ENCODE results near the gene TCAF1.

The TCAF1 gene

GRCh38 chr7:143910473-143911248 is 8.7 kb upstream of the TCAF1 start:
- Histone ChIP-seq H3K27me3 (ENCODE audit: insufficient read depth, low read length, poor library complexity) (peaks cover 17% of the 10 kb centered on the region), H2AFZ (ENCODE audit: low read depth, low read length) (no peak overlapping the region), H3K36me3 (ENCODE audit: insufficient read depth, low read length) (no peaks in the 10 kb centered on the region), H3K4me2 (ENCODE audit: insufficient read depth, low read length) (no peak overlapping the region), H3K27ac (ENCODE audit: low read length) (no peak overlapping the region), H4K20me1 (ENCODE audit: insufficient read depth, low read length) (no peaks in the 10 kb centered on the region), H3K79me2 (ENCODE audit: insufficient read depth, low read length) (no peaks in the 10 kb centered on the region), H3K9ac (ENCODE audit: low read depth, low read length) (no peak overlapping the region), H3K4me1 (ENCODE audit: insufficient read depth, low read length) (no peaks in the 10 kb centered on the region), H3K4me3 (ENCODE audit: low read depth in 1 of 2, low read length in 2 of 2) (no peak overlapping the region), H3K9me3 (ENCODE audit: insufficient read depth, low read length, severe bottlenecking) (no peaks in the 10 kb centered on the region)
- DNase-seq (no peak), ATAC-seq (ENCODE audit: insufficient read depth, low read depth) (no peak)
- TF ChIP-seq EZH2 (IDR thresholded peaks at IDR 0.05; ENCODE audit: borderline replicate concordance, low read depth, low read length, severe bottlenecking) (no peak), CTCF (IDR thresholded peaks at IDR 0.05; ENCODE audit: borderline replicate concordance, extremely low read depth, low read length, poor library complexity, severe bottlenecking) (no peak)

- Histone ChIP-seq H3K4me1 (ENCODE audit: insufficient read depth, low read length) (no peaks in the 10 kb centered on the region), H3K4me2 (ENCODE audit: insufficient read depth, low read length) (no peak overlapping the region), H3K9ac (ENCODE audit: low read depth, low read length) (no peak overlapping the region), H3K36me3 (ENCODE audit: insufficient read depth, low read length) (no peaks in the 10 kb centered on the region), H3K27me3 (ENCODE audit: insufficient read depth, low read length, poor library complexity) (peaks cover 17% of the 10 kb centered on the region), H4K20me1 (ENCODE audit: insufficient read depth, low read length) (no peaks in the 10 kb centered on the region), H3K27ac (ENCODE audit: low read length) (no peak overlapping the region), H3K9me3 (ENCODE audit: insufficient read depth, low read length, severe bottlenecking) (no peaks in the 10 kb centered on the region), H2AFZ (ENCODE audit: low read depth, low read length) (no peak overlapping the region), H3K79me2 (ENCODE audit: insufficient read depth, low read length) (no peaks in the 10 kb centered on the region), H3K4me3 (ENCODE audit: low read depth in 1 of 2, low read length in 2 of 2) (no peak overlapping the region)
- no peak for ATAC-seq (ENCODE audit: insufficient read depth, low read depth)
- no peak for TF ChIP-seq EZH2 (IDR thresholded peaks at IDR 0.05; ENCODE audit: borderline replicate concordance, low read depth, low read length, severe bottlenecking)
- no peak for TF ChIP-seq CTCF (IDR thresholded peaks at IDR 0.05; ENCODE audit: borderline replicate concordance, extremely low read depth, low read length, poor library complexity, severe bottlenecking)
- no peak for DNase-seq
Measured at GRCh38 chr7:143909863-143910262, 7.9 kb upstream of the TCAF1 start.

GRCh38 chr7:143908120-143908519 is 6.1 kb upstream of the TCAF1 start:
- Histone ChIP-seq H3K27ac (ENCODE audit: low read length) (no peak overlapping the region), H3K36me3 (ENCODE audit: insufficient read depth, low read length) (no peaks in the 10 kb centered on the region), H3K4me1 (ENCODE audit: insufficient read depth, low read length) (no peaks in the 10 kb centered on the region), H3K4me2 (ENCODE audit: insufficient read depth, low read length) (no peak overlapping the region), H3K9ac (ENCODE audit: low read depth, low read length) (no peak overlapping the region), H3K4me3 (ENCODE audit: low read depth in 1 of 2, low read length in 2 of 2) (no peak overlapping the region), H3K9me3 (ENCODE audit: insufficient read depth, low read length, severe bottlenecking) (no peaks in the 10 kb centered on the region), H3K27me3 (ENCODE audit: insufficient read depth, low read length, poor library complexity) (peaks cover 15% of the 10 kb centered on the region), H2AFZ (ENCODE audit: low read depth, low read length) (no peak overlapping the region), H4K20me1 (ENCODE audit: insufficient read depth, low read length) (no peaks in the 10 kb centered on the region), H3K79me2 (ENCODE audit: insufficient read depth, low read length) (no peaks in the 10 kb centered on the region)
- no peak for DNase-seq
- TF ChIP-seq EZH2 (IDR thresholded peaks at IDR 0.05; ENCODE audit: borderline replicate concordance, low read depth, low read length, severe bottlenecking) (no peak), CTCF (IDR thresholded peaks at IDR 0.05; ENCODE audit: borderline replicate concordance, extremely low read depth, low read length, poor library complexity, severe bottlenecking) (no peak)
- no peak for ATAC-seq (ENCODE audit: insufficient read depth, low read depth)
